Adrenal gland (tissue), 12 donors: ENCODE data around the gene RCCD1. TPM values are rescaled to one million over a fixed set of nuclear protein-coding genes. Genes with fewer than 3 reads are reported as not detected.

Experiments
- DNase-seq, 7 donors: peaks; one replicate each; pipeline ENCODE4 v3.0.0-alpha.2; 2019 to 2020
- H3K27ac ChIP-seq, 5 donors: fragments of 200-600 bp; sonication (generic) in 4 of 5; 1 replicate in 3 of 5; 2 replicates in 2 of 5; pipeline versions ENCODE4 v1.5.1 to v1.8.0; 2016 to 2020; ENCODE audit warnings: mild to moderate bottlenecking in 1 of 5
- H3K27me3 ChIP-seq: fragments of 200-600 bp; 2 replicates; pipeline ENCODE4 v1.8.0; 2021
- H3K36me3 ChIP-seq, 2 donors: fragments of 200-600 bp; replicated peaks in 1 of 2; 1 replicate in 1 of 2; 2 replicates in 1 of 2; pipeline versions ENCODE4 v1.5.1 to v1.8.0; 2018 to 2022
- H3K4me1 ChIP-seq, 2 donors: fragments of 200-600 bp; replicated peaks in 1 of 2; 1 replicate in 1 of 2; 2 replicates in 1 of 2; pipeline versions ENCODE4 v1.5.1 to v1.8.0; 2018 to 2021
- H3K4me3 ChIP-seq, 4 donors: fragments of 200-600 bp; sonication (generic) in 3 of 4; one replicate each; pipeline ENCODE4 v1.5.1; 2016 to 2018
- H3K9me3 ChIP-seq, 3 donors: fragments of 200-600 bp; sonication (generic) in 1 of 3; replicated peaks in 1 of 3; 1 replicate in 2 of 3; 2 replicates in 1 of 3; pipeline versions ENCODE4 v1.5.1 to v1.8.0; 2016 to 2021
- POLR2A ChIP-seq, 2 donors: fragments of 450-650 bp; IDR thresholded peaks; one replicate each; pipeline ENCODE4 v1.6.1; 2017; ENCODE audit warnings: antibody characterized with exemption in 2 of 2, mild to moderate bottlenecking in 2 of 2, moderate library complexity in 1 of 2
- WGBS, 4 donors: extraction: QIAGEN DNeasy Blood & Tissue Kit in 2 of 4; methylation state at CpG; one replicate each; pipeline versions ENCODE4 v1.1.5 to v1.1.7; 2013 to 2017; 5-methylcytosine and 5-hydroxymethylcytosine counted together
- intact Hi-C, 2 donors: fragments of 100-400 bp; cut with DNase I; formaldehyde crosslinking; loops; one replicate each; pipeline versions ENCODE4 v1.14.1 to v1.15.0; 2022 to 2023
- polyA plus RNA-seq, 3 donors: library from polyadenylated mRNA; stranded (reverse); fragments of 200-250 nt in 2 of 3; fragments of 350-450 nt in 1 of 3; fragmentation: Illumina TruSeq in 1 of 3; extraction: RNeasy Lipid Tissue Mini Kit (QIAGEN cat#74804) in 1 of 3; gene quantifications; one replicate each; pipeline ENCODE4 v1.2.3, GENCODE V29; 2013 to 2014
- total RNA-seq, 9 donors: library from RNA; depleted of rRNA in 4 of 9; stranded (reverse); fragments of >200 nt in 4 of 9; fragments of 120-200 nt in 1 of 9; fragmentation: NEBNext Ultra II Directional in 1 of 9; extraction: Animal tissue kit (Norgen Biotek cat#: 25700) in 1 of 9; gene quantifications; one replicate each; pipeline versions ENCODE4 v1.1.0 to v1.2.4, GENCODE V29; 2013 to 2023
- TF ChIP-seq, protein P1 (sequence below), 6 experiments: fragments of 450-650 bp in 4 of 6; fragments of 200-600 bp in 2 of 6; sonication (generic) in 1 of 6; IDR thresholded peaks; 1 replicate in 5 of 6; 2 replicates in 1 of 6; pipeline versions ENCODE4 v1.5.1 to v1.8.0; 2016 to 2021; ENCODE audit warnings: antibody characterized with exemption in 6 of 6, mild to moderate bottlenecking in 2 of 6, moderate library complexity in 1 of 6
- donor health status: healthy with polysubstance abuse.
- donor health status: Bipolar disorder and iron deficiency.
- donor health status: DM: yes; HTN: yes; CAD: no.
- donor health status: DM: no; HTN: no; CAD: no.
- donor health status: DM: no; HTN: no; CAD: no.
- donor health status: DM: yes; HTN: yes; CAD: no.

RCCD1 gene
- total and polyA plus RNA-seq, 12 donors = 7.7 to 38.7 (median 17.6) TPM

DNA sequence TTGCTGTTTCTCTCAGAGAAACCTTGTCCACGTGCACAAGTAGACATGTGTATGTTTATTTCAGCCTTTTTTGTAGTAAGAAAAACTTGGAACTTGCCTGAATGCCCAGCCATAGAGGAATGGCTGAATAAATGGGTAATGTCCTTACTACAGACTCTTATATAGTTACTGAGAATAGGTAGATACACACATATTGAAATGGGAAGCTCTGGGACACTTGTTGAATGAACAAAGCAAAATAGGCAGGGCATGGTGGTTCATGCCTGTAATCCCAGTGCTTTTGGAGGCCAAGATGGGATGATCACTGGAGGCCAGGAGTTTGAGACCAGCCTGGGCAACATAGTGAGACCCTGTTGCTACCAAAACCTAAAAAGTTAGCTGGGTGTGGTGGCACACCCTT lies 17.9 kb upstream of the RCCD1 start:
- no peaks in the 10 kb centered on the region for H3K9me3 ChIP-seq
- H3K4me1 ChIP-seq = peaks cover 20 to 29% of the 10 kb centered on the region in 2 donors
- TF ChIP-seq, protein P1, sequence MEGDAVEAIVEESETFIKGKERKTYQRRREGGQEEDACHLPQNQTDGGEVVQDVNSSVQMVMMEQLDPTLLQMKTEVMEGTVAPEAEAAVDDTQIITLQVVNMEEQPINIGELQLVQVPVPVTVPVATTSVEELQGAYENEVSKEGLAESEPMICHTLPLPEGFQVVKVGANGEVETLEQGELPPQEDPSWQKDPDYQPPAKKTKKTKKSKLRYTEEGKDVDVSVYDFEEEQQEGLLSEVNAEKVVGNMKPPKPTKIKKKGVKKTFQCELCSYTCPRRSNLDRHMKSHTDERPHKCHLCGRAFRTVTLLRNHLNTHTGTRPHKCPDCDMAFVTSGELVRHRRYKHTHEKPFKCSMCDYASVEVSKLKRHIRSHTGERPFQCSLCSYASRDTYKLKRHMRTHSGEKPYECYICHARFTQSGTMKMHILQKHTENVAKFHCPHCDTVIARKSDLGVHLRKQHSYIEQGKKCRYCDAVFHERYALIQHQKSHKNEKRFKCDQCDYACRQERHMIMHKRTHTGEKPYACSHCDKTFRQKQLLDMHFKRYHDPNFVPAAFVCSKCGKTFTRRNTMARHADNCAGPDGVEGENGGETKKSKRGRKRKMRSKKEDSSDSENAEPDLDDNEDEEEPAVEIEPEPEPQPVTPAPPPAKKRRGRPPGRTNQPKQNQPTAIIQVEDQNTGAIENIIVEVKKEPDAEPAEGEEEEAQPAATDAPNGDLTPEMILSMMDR (IDR thresholded peaks at IDR 0.05) = no peak
- no peak for TF ChIP-seq POLR2A (IDR thresholded peaks at IDR 0.05)
- no peaks in the 10 kb centered on the region for H3K27me3 ChIP-seq
- H3K27ac ChIP-seq = no peak overlapping the region
- no peak for DNase-seq
- H3K36me3 ChIP-seq = peaks cover 0 to 40% of the 10 kb centered on the region in 2 donors
- intact Hi-C loops = no loop called here
- WGBS, 4 donors = 70 to 82% (median 78%) methylated on average over 1 of the region's 1 CpG
- no peak overlapping the region for H3K4me3 ChIP-seq

DNA sequence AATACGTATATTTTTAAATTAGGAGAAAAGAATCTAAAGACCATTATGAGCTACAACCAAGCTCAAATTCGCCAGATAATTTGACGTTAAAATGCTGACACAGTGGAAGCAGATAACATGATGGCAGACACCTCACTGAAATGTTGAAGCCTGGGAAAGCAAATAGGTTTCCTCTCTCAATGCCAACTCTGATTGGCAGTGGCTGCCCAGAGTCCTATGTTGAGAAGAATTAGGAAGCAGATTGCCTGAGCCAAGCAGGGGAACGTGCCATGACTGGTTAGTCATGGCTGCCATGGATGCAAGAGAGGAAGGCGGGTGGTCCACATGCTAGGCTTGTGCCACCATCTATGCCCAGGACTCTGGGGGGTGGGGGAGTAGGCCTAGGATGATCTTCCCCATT lies 16.4 kb upstream of the RCCD1 start:
- Histone ChIP-seq H3K27me3 (no peaks in the 10 kb centered on the region), H3K9me3 (no peaks in the 10 kb centered on the region), H3K36me3 (peaks cover 0 to 55% of the 10 kb centered on the region in 2 donors), H3K4me3 (no peak overlapping the region), H3K4me1 (peaks cover 16 to 24% of the 10 kb centered on the region in 2 donors), H3K27ac (no peak overlapping the region)
- TF ChIP-seq, protein P1 (IDR thresholded peaks at IDR 0.05) = no peak
- TF ChIP-seq POLR2A (IDR thresholded peaks at IDR 0.05) = no peak
- intact Hi-C loops = no loop called here
- DNase-seq = no peak
- WGBS, 4 donors = 87 to 94% (median 90%) methylated on average over 5 of the region's 5 CpGs

DNA sequence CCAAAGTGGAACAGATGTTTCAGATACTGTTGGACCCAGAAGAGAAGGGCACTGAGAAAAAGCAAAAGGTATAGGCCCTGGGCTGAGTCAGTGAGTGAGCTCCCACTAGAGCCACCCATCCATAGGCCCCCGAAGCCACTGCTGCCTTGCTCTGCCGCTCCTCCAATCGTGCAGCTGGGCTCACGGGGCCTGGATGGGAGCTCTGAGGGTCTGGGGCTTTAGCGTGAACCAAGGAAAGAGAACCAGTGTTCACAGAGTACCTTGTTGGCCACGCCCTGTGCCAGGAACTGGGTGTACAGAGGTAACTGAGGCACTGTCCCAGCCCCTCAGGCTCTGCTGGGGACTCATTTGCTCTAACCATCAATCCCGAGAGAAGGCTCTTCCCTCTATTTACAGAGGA lies 14.9 kb upstream of the RCCD1 start:
- no peak for DNase-seq
- Histone ChIP-seq H3K27ac (no peak overlapping the region), H3K9me3 (no peaks in the 10 kb centered on the region), H3K36me3 (peaks cover 0 to 70% of the 10 kb centered on the region in 2 donors), H3K27me3 (no peaks in the 10 kb centered on the region), H3K4me3 (no peak overlapping the region), H3K4me1 (peaks cover 11 to 19% of the 10 kb centered on the region in 2 donors)
- intact Hi-C loops = no loop called here
- 87 to 96% (median 93%) methylated on average over 6 to 7 of the region's 7 CpGs for WGBS, 4 donors
- TF ChIP-seq, protein P1 (IDR thresholded peaks at IDR 0.05) = no peak
- TF ChIP-seq POLR2A (IDR thresholded peaks at IDR 0.05) = no peak

DNA sequence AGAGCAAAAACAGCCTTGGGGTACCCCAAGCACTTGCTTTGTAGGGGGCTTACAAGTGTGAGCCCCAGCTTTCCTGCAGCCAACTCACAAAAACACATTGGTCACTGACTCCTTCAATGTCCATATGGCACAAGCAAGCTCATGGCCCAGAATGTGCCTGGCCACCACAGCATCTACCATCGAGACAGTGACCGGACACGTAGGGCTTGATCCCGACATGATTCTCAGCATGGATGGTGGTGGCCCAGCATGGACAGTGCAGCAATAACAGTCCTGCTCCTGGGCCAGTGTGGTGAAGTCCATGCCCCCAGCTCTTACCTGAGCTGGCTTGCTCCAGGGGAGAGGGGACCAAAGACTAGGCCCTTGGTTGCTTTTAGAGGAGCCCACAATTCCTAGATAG lies 13.6 kb upstream of the RCCD1 start:
- no peak overlapping the region for H3K4me3 ChIP-seq
- H3K27ac ChIP-seq = no peak overlapping the region
- H3K4me1 ChIP-seq = peaks cover 6 to 12% of the 10 kb centered on the region in 2 donors
- DNase-seq = no peak
- 93 to 97% (median 96%) methylated on average over 4 of the region's 4 CpGs for WGBS, 4 donors
- TF ChIP-seq, protein P1 (IDR thresholded peaks at IDR 0.05) = no peak
- no peak for TF ChIP-seq POLR2A (IDR thresholded peaks at IDR 0.05)
- peaks cover 0 to 80% of the 10 kb centered on the region in 2 donors for H3K36me3 ChIP-seq
- intact Hi-C loops = no loop called here
- no peaks in the 10 kb centered on the region for H3K9me3 ChIP-seq
- H3K27me3 ChIP-seq = no peaks in the 10 kb centered on the region
